Activated CD4-positive, alpha-beta T cell treated with anti-CD3 and anti-CD28 coated beads for 1 hour (primary cell): ENCODE data around the gene RIMS3.

Source experiments
- DNase-seq: peaks from one replicate; pipeline ENCODE4 v3.0.0-alpha.2; 2020

RIMS3 gene

DNA sequence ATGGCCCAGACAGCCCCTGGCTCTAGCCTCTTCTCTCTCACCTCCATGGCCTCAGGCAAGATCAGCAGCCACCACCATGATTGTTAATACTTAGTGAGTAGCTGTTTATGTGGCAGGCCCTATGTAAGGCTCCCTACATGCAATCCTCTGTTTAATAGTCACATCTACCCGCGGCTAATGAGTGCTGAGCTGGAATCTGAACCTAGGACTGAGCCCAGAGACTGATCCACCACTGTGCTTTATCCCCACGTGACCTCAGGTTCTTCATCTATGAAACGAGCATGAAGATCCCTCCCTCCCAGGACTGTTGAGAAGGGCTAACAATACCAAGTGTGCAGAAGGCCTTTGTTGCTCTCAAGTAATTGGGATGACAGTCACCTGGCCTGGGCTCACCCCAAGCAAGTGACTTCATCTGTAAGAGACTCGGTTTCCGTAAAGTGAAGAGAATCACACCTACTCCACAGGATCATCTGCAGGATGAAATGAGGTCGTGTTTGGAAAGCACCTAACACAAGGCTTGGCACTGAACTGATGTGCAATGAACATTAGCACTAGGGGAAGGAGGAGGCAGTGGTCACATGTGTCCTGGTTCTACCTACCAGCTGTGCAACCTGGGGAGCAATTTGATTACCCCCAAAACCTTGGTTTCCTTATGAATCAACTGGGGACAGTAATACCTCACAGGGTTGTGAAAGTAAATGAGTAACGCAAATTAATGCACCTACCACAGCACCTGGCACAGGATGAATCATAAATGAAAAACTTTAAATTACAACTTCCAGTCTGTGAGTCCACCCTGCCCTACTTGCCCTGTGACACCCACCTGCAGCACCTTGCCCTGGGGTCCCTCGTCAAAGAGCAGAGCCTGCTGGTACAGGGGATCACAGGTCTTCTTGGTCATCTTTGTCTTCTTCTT lies 37.2 kb downstream of the RIMS3 start:
- DNase-seq, result no peak

DNA sequence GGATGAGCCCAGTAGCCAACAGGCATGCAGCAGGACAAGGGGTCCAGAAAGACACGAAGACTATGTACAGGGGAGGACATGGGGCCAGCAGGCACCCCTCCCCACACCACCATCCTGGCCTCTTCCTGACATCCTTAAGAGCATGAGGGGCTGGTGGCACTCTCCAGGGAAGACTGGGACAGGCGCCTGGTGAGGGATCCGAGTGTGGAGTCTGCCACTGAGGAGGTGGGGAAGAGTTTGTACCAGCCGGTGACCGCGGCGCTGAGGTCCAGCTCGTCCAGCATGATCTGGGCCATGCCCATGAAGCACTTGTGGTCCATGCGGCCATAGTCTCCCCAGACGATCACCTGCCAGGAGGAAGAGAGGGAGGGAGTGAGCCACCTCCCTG lies 39.1 kb downstream of the RIMS3 start:
- DNase-seq, result no peak

DNA sequence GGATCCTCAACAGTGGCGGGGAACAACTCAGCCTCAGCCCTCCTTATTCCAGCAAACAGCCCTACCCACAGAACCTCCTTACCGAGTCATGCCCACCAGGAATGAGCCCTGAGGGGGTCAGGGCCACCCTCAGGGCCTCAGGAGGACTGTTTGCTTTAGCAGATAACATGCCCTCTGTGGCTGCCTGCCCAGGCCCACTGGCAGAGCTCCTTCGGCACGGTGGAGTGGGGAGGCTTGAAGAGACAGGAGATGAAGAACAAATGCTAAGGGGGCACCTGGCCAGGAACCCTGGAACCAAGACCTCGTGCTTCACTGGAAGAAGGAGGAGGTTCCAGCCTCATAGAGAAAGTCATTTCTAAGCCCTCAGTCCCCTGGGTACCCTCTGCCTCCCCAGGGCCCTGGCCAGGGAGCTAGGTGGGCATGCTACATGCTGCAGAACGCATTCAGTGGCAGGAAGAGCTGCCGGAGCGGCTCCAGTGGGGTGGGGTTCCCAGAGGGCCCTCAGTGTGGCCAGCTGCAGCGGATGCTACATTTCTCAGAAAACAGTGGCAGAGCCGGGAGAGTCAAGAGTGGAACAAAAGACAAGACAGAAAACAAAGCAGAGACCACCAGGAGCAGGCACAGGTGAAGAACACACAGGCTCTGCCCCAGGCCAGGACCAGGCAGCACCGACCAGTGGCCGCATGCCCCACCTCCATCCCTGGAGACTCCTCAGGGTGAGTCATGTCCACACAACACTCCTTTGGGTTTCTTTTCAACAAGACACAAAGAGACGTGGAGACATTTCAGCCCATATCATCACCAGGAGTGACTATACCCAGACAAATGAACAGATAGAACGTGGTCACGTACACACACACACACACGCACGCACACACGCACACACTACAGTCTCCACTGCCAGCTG lies 39.8 kb downstream of the RIMS3 start:
- DNase-seq, result no peak

DNA sequence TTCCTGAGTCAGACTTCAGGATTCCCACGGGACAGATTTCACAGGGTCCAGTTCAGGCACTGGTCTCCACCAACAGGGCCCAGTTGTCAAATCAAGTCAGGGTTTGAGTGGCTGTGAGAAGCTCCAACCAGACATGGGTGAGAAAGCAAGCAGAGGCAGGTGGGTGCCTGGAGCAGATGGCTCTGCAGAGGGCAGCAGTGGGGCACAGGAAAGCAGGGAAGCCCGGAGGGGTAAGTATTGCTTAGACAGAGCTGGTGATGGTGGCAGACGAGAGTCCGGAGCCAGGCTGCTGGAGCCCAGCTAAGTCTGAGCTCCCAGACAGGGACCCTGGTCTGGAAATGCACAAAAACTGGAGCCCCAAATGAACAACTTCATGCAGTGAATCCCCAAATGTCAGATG lies 40.4 kb downstream of the RIMS3 start:
- DNase-seq, result no peak

DNA sequence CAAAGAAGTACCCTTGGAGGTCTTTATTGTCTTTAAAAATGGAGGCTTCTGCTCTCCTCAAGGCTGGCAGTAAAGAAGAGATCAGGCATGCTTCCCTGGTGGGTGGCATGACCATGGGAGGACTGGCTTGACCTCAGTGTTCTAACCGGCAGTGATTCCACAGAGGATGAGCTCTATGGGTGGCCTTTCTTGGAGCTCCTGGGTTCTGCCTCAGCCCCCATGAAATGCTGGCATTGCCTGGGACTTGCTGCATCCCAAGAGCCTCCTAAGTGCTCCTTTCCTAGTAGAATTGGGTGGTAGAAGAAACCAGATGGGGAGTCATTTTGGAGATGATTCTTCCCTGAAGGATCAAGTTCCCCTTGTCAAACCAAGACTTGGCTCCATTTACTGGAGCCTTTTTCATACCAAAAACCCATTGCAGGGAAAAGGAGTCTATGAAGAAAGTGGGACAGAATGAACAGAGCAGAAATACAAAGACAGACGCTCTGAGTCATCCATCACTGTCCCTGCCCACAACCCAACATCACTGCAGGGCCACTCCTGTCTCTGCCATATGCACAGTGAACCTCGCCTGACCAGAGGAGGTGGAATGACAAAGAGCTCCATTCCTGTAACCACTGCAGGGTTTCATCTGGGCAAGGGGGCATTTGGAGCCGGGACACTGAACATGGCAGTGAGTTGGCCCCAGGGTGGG lies 42.4 kb downstream of the RIMS3 start:
- no peak for DNase-seq

DNA sequence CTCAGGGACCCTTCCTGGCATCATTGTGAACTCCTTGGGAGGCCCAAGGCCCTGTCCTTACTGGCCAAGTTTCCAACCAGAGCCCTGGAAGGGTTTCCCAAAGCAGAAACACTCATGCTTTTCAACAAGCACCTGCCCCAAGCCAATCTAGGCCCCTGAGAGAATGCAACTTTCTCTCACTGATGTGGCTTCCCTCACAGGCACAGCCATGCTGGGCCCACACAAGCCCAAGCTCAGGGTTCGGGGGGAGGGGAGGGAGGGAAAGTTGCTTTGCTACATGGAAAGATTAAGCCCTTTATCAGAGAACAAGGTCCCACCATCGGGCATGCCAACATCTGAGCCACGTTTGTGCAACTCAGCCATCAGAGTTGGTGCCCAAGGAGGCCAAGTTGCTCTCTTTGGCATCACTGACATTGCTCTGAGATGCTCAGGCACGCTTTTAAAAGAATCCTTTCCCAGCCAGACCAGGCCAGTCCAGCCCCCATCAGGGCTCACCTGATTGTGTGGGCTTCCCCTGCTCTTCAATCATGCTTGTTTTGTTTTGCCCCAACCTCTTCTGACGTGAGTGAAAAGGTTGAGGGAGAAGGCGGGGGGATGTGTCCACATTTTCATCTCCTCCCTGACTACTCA lies 43.5 kb downstream of the RIMS3 start:
- no peak for DNase-seq

DNA sequence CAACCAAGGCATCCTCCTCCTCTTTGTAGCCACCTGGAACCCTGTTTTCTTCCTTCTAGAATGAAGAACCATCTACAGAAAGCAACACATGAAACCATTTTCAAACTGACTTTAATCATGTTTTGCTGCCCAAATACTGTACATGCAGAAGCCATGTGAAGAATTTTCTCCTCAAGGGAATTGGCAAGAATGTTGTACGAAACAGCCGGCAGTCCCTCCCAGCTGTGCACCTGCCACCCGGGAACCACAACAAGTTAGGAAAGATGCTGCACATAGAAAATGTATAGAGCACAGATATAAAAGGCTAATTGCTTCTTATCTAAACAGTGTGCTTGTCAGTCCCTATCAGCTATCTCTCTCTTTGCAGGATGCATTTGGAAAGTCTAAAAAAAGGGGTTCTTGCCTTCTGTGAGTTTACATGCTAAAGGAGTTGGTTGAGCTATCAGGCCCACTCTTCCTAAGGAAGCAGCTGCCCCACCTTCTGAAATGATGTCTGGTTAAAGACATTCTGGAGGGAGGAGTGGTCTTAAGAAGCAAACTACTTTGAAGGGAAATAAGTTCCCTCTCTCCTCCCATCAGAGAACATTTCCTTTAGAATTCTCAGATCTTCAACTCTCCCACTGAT lies 44.8 kb downstream of the RIMS3 start:
- DNase-seq, result no peak

DNA sequence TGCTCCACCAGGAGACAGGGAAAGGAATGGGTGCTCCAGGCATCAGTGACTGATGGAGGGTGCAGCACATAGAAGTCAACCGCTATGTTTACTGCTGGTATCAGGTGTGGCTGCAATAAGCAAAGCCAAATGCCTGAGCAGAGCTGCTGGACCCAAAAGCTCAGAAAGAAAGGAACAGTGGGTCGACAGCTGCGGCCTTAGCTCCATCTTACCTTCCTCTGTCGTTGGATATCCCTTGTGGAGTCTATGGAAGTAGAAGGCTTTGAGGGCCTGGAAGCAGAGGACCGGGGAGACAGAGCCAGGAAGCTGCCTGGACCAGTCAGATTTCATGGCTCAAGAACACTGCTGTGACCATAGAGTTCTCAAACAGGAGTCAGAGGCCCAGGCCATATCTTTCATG lies 45.3 kb downstream of the RIMS3 start:
- no peak for DNase-seq

DNA sequence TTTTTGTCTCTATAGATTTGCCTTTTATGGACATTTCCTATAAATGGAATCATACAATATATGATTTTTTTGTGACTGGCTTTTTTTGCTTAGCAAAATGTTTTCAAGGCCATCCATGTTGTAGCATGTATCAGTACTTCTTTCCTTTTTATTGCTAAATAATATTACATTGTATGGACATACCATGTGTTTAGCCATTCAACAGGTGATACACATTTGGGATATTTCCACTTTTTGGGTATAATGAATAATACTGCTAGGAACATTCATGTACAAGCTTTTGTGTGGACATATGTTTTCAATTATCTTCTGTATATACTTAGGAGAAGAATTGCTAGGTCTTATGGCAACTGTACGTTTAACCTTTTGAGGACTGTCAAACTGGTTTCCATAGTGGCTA lies 47.4 kb downstream of the RIMS3 start:
- no peak for DNase-seq

DNA sequence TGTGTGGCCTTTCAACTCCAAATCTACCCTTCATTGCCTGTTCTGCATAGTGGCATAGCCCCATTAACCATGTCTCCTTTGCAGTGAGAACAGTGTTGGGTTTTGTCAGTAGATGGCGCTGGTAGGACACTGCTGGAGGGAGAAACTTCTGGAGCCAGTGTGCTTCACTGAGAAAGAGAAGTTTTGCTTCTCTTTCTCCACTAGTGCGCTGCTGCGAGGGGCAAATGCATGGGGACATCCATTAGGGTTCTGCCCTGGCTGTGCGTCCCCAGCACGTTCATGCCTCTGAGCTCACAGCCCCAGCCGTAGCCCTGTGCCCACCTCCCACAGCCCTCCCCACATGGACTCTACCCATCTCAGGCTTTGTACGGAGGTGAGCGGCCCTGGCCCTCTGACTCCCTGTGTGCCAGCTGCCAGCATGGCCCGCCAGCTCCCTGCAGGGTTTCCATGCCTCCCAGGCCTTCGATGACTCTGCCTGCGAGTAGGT lies 53.1 kb downstream of the RIMS3 start:
- DNase-seq, result peak; percentile 48

DNA sequence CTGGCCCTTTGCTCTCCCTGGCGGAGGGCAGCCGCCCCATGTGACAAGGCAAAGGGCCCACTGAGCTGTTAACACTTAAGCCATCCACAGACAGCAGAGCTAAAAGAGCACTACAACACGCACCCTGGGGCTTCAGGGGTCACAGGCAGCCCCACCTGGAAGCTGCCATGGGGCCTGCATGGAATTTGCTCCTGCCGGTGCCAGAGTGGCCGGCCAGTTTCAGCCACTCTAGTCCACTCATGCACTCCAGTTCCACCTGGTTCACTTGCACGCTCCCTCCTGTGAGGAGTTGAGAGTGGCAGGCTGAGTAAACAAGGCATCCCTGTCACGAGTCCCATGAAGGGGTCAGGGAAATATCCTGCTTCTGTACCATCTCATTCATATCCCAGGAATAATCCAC lies 55.3 kb downstream of the RIMS3 start:
- no peak for DNase-seq

DNA sequence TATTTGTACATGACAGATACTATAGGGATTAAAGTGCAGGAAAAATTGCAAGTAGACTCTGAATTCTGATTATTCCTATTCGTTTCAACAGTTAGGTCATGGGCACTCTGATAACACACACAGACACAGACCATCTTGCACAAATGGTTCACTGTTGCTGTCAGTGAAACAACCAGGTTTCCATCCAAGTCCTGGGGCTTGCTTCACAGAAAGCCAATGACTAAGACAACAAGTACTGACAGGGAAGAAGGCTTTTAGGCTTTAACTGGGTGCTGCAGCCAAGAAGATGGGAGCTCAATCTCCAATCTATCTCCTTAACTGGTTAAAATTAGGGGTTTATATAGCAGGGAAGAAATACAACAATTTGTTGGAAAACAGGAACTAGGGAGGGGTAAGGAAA lies 57.6 kb downstream of the RIMS3 start:
- no peak for DNase-seq

DNA sequence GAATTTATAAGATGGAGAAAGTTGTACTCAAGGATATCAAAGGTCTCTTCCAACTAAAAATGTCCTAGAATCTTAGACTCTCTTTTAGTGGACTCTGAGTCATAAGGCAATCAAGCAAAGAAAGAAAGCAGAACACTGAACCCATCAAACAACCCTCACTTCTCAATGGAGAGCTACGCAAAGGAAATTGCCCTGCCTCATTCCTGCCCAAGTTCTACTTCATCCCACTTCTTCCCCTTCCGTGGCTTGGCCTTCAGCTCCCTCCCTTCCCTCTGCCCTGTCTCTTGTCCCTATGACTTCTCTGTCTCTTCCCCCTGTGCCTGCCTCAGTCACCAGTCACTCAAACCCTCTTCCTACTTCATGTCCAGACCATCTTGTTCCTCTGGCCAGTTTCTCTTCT lies 58.5 kb downstream of the RIMS3 start:
- no peak for DNase-seq

DNA sequence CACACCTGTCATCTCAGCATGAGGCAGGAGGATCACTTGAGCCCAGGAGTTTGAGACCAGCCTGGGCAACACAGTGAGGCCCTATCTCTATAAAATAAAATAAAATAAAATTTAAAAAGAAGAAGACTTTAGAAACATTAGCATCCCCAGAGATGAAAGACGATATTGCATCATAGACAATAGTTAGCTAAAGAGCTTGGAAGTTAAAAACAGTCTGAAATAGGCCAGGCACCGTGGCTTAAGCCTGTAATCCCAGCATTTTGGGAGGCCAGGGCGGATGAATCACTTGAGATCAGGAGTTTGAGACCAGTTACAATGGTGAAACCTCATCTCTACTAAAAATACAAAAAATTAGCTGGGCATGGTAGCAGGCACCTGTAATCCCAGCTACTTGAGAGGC lies 59.3 kb downstream of the RIMS3 start:
- DNase-seq, result no peak

DNA sequence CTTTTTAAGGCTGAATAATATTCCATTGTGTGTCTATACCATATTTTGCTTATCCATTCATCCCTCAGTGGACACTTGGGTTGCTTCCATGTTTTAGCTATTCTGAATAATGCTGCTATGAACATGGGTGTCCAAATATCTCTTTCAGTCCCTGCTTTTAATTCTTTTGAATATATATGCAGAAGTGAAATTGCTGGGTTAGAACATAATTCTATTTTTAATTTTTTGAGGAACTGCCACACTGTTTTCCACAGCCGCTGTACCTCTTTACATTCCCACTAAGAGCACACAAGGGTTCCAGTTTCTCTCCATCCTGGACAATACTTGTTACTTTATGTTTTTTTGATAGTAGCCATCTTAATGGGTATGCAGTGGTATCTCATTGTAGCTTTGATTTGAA lies 65.6 kb downstream of the RIMS3 start:
- DNase-seq, result no peak

DNA sequence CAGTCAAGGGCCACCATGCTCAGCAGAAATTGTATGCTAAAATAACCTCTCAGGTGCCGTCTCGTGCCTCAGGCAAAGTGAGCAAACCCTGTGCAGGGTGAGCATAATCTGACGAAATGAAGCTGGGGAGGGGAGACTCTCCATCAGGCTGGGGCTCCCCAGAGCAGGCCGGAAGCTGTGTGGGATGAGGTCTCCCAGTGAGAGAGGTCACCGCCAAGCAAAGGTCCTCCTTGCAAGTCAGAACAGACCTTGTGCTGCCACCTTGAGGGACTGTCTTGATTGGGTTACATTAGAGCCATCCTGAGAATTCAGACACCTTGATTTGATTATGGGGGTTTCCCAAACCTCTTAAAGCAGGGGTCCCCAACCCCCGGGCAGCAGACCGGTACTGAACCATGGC lies 69.9 kb downstream of the RIMS3 start:
- DNase-seq, result no peak

DNA sequence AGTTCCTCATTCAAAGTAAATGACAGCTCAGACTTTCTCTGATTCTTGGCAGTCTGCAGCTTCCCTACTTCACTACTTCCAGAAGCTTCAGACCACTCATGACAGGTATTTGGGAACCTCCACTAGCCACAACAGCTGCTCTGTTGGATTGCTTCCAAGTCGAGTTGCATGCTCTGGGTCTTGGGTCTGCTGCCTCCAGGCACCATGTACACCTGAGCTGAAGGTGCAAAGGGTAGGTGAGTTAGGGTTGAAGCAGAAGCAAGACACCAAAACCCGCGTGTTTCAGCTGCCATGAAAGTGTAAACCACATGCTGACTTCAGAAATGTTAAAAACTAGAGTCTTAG lies 71.3 kb downstream of the RIMS3 start:
- DNase-seq, result no peak

DNA sequence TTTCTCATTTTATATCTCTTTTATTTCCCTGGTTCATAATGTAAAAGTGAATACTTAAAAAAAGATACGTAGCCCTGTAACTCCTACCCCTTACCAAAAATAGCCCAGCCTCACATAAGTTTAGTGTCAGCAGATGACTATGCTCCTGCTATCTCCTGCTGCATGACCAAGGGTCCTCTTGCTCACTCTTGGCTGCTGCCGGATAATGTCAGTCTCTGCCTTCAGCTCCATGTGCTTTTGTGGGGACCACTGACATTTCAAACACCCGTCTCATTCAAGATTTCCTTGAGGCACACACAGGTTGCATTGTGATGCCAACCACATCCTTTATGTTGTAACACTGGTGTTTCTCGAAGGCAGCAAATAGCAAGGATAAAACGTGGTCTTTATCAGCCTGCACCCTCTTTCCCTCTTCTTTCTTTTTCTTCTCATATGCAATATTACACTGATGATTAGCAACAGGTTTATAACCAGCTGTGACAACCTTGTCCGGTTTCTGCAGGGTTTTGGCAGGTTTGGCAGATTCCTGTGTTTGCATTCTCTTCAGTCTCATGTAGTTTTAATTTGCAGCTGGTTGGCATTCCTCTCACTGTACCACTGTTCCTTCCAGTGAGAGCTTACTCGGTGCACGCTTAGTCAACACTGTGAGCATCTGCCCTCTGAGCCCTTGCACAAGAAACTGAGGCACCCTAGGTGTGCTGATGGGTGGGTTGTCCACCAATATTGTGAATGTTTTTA lies 71.9 kb downstream of the RIMS3 start:
- DNase-seq, result no peak

DNA sequence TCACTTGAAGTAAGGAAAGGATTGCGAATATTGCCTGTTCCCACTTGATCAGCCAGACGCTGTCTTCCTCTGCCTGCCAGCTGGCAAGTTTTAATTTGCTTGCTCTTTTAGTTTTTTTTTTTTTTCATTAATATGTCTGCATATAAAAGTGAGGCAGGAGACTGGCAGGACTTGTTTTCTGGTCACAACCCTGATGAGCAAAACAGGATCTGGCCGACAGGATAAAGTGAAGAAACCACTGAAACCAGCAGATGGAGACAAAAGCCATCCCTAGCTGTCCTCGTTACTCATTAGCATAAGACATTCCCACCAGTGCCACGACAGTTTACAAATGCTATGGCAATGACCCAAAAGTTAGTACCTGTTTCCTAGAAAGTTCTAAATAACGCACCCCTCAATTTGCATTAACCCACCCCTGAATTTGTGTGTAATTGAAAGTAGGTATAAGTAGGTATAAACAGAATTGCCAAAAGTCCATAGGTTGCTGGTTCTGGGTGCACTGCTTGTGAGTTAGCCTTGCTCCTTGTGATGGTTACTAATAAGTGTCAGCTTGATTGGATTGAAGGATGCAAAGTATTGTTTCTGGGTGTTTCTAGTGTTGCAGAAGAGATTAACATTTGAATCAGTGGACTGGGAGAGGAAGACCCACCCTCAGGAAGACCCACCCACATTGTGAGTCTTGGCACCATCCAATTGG lies 73.2 kb downstream of the RIMS3 start:
- DNase-seq, result no peak

DNA sequence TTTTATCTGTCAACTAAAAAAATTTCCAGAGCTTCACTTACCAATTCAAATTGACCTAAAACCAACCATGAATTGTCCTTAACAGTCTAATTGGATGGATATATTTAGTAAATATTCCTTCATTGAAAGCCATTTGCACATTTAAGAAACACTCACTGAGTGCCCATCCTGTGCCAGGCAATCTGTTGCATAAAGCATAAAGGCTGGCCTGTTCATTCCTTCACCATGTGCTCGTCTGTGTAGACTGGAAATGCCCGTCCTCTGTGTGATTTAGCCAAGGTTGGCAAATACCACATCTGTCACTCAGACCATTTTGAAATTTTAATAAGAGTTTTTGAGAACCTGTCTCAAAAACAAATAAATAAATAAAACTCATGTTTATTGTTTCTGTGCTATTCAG lies 76.9 kb downstream of the RIMS3 start:
- no peak for DNase-seq

DNA sequence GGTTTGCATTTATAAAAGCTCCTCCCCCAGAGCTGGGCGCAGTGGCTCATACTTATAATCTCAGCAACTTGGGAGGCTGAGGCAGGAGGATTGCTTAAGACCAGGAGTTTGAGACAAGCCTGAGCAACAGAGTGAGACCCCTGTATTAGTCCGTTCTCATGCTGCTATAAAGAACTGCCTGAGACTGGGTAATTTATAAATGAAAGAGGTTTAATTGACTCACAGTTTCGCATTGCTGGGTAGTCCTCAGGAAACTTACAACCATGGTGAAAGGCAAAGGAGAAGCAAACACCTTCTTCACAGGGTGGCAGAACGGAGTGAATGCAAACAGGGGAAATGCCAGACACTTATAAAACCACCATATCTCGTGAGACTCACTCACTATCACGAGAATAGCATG lies 81.5 kb downstream of the RIMS3 start:
- no peak for DNase-seq
